ENCODE measurements around the gene SLC35F3.

GRCh38 chr1:234325878-234326496, 421.5 kb downstream of the SLC35F3 start:
- TF ChIP-seq CTCF (conservative IDR thresholded peaks at IDR 0.05; ENCODE audit: low read length), result no peak
- TF ChIP-seq EZH2phosphoT487 (IDR thresholded peaks at IDR 0.05; ENCODE audit: borderline replicate concordance, low read depth, low read length), result no peak
